Kidney (tissue), 14 donors: Measurements from ENCODE around the gene WDR91. TPM values are rescaled to one million over a fixed set of nuclear protein-coding genes. Genes with fewer than 3 reads are reported as not detected.

Experiments
- DNase-seq, 5 donors: peaks; one replicate each; pipeline ENCODE4 v3.0.0-alpha.2; 2013 to 2020
- FAIRE-seq: peaks from 2 replicates; lab custom pipeline; 2012; peaks lifted over from hg19 to GRCh38; lab: Jason Lieb, UNC
- H3K27ac ChIP-seq, 2 donors: one replicate each; pipeline ENCODE4 v1.7.0; 2013; ENCODE audit warnings: low read depth in 2 of 2, low read length in 2 of 2, inconsistent platforms in 1 of 2
- H3K27me3 ChIP-seq: one replicate; pipeline ENCODE4 v1.7.1; 2013; ENCODE audit warnings: low read length, inconsistent platforms; ENCODE audit not compliant: control insufficient read depth, insufficient read depth
- H3K36me3 ChIP-seq, 3 donors: one replicate each; pipeline versions ENCODE4 v1.7.0 to v1.7.1; 2013; ENCODE audit warnings: low read length in 3 of 3, control low read depth in 1 of 3, inconsistent platforms in 1 of 3; ENCODE audit not compliant: insufficient read depth in 3 of 3, control insufficient read depth in 2 of 3
- H3K4me1 ChIP-seq, 3 donors: one replicate each; pipeline versions ENCODE4 v1.7.0 to v1.7.1; 2013; ENCODE audit warnings: low read length in 3 of 3, inconsistent platforms in 1 of 3, low read depth in 1 of 3; ENCODE audit not compliant: control insufficient read depth in 2 of 3, insufficient read depth in 2 of 3
- H3K4me3 ChIP-seq, 3 donors: one replicate each; pipeline versions ENCODE4 v1.7.0 to v1.8.1; 2013; ENCODE audit warnings: low read length in 3 of 3, control low read depth in 1 of 3, inconsistent platforms in 1 of 3
- H3K9ac ChIP-seq, 3 donors: one replicate each; pipeline versions ENCODE4 v1.7.0 to v1.7.1; 2013; ENCODE audit warnings: low read length in 3 of 3, control low read depth in 1 of 3, inconsistent platforms in 1 of 3
- H3K9me3 ChIP-seq, 3 donors: one replicate each; pipeline versions ENCODE4 v1.7.0 to v1.7.1; 2013; ENCODE audit warnings: low read length in 3 of 3, control low read depth in 1 of 3, inconsistent platforms in 1 of 3; ENCODE audit not compliant: control insufficient read depth in 2 of 3, insufficient read depth in 1 of 3
- CTCF ChIP-seq: IDR thresholded peaks from 3 replicates; pipeline ENCODE4 v1.5.1; 2012; ENCODE audit warnings: mild to moderate bottlenecking, moderate library complexity, borderline replicate concordance; ENCODE audit not compliant: insufficient read depth; ENCODE audit errors: extremely low read depth
- intact Hi-C: fragments of 100-400 bp; cut with DNase I; formaldehyde crosslinking; loops from one replicate; pipeline ENCODE4 v1.11.1; 2022
- polyA plus RNA-seq: library from polyadenylated mRNA; stranded (reverse); fragments of 350-450 nt; fragmentation: Illumina TruSeq; extraction: RNeasy Lipid Tissue Mini Kit (QIAGEN cat#74804); gene quantifications from one replicate; pipeline ENCODE4 v1.2.3, GENCODE V29; 2014; ENCODE audit warnings: low read depth, low replicate concordance; ENCODE audit not compliant: insufficient read depth
- total RNA-seq: library from RNA; stranded (reverse); fragmentation: NEBNext Ultra II Directional; extraction: Animal tissue kit (Norgen Biotek cat#: 25700); gene quantifications from one replicate; pipeline ENCODE4 v1.2.1, GENCODE V29; 2021
- donor health status: control.
- donor health status: control.
- donor health status: control.
- donor health status: control.
- donor health status: control.
- donor health status: DM: yes; HTN: yes; CAD: no.
- donor health status: Normal renal cell carcinoma (clear cell type).

The WDR91 gene
- total and polyA plus RNA-seq, 2 donors from 2014 or later: 27.8 to 73.9 TPM

- DNase-seq (no peak), FAIRE-seq (no peak)
- H3K27ac ChIP-seq: peak overlapping the region; percentile 22 to 87
- H3K4me3 ChIP-seq: no peak overlapping the region
- intact Hi-C loops: no loop called here
- no peaks in the 10 kb centered on the region for H3K27me3 ChIP-seq
- peaks cover 5 to 47% (median 24%) of the 10 kb centered on the region in 3 donors for H3K4me1 ChIP-seq
- no peaks in the 10 kb centered on the region for H3K36me3 ChIP-seq
- H3K9me3 ChIP-seq: peaks cover 0 to 15% (median 2%) of the 10 kb centered on the region in 3 donors
- no peak for TF ChIP-seq CTCF
- no peak overlapping the region for H3K9ac ChIP-seq
These were observed 53.1 kb downstream of the WDR91 start for GRCh38 chr7:135158141-135158655.

- no peaks in the 10 kb centered on the region for H3K27me3 ChIP-seq
- H3K4me1 ChIP-seq: peaks cover 5 to 52% (median 32%) of the 10 kb centered on the region in 3 donors
- H3K36me3 ChIP-seq: peaks cover 0 to 5% (median 0%) of the 10 kb centered on the region in 3 donors
- intact Hi-C loops: no loop called here
- H3K9ac ChIP-seq: no peak overlapping the region
- H3K9me3 ChIP-seq: peaks cover 0 to 15% (median 2%) of the 10 kb centered on the region in 3 donors
- FAIRE-seq (no peak), DNase-seq (no peak)
- TF ChIP-seq CTCF: no peak
- no peak overlapping the region for H3K4me3 ChIP-seq
- no peak overlapping the region for H3K27ac ChIP-seq
These were observed 55.0 kb downstream of the WDR91 start for GRCh38 chr7:135156290-135156689.

- Histone ChIP-seq H3K27me3 (no peaks in the 10 kb centered on the region), H3K27ac (no peak overlapping the region), H3K36me3 (peaks cover 0 to 5% (median 0%) of the 10 kb centered on the region in 3 donors), H3K9ac (no peak overlapping the region), H3K9me3 (peaks cover 0 to 15% (median 2%) of the 10 kb centered on the region in 3 donors), H3K4me3 (no peak overlapping the region), H3K4me1 (peaks cover 0 to 51% (median 27%) of the 10 kb centered on the region in 3 donors)
- no peak for FAIRE-seq
- DNase-seq: no peak
- intact Hi-C loops: no loop called here
- no peak for TF ChIP-seq CTCF
These were observed 56.6 kb downstream of the WDR91 start for GRCh38 chr7:135154734-135155133.

GRCh38 chr7:135152442-135152841 lies 58.9 kb downstream of the WDR91 start:
- intact Hi-C loops: no loop called here
- FAIRE-seq: peak; percentile 23
- H3K27ac ChIP-seq: no peak overlapping the region
- peak in 2 of 5 donors; percentile 57 to 78 for DNase-seq
- H3K27me3 ChIP-seq: no peaks in the 10 kb centered on the region
- peaks cover 0 to 5% (median 0%) of the 10 kb centered on the region in 3 donors for H3K36me3 ChIP-seq
- H3K4me3 ChIP-seq: peak overlapping the region in 1 of 3 donors; percentile 23
- peaks cover 0 to 29% (median 14%) of the 10 kb centered on the region in 3 donors for H3K4me1 ChIP-seq
- H3K9ac ChIP-seq: no peak overlapping the region
- H3K9me3 ChIP-seq: peaks cover 0 to 15% (median 2%) of the 10 kb centered on the region in 3 donors
- no peak for TF ChIP-seq CTCF
